GM21360 (cell line): ENCODE data around the gene CA5A.

Source experiments
- ATAC-seq: cut with Tn5 transposase; IDR thresholded peaks from one replicate; pipeline ENCODE4 v1.9.1; 2021; ENCODE audit warnings: mild to moderate bottlenecking, moderate library complexity; ENCODE audit not compliant: unreplicated experiment

Gene CA5A

GRCh38 chr16:87854053-87854906 lies 82.0 kb downstream of the CA5A start:
- ATAC-seq: no peak

GRCh38 chr16:87853411-87854052 lies 82.8 kb downstream of the CA5A start:
- peak; percentile 65 for ATAC-seq

- no peak for ATAC-seq
Observed at GRCh38 chr16:87851601-87852000, 84.7 kb downstream of the CA5A start.

- no peak for ATAC-seq
Observed at GRCh38 chr16:87851141-87851587, 85.2 kb downstream of the CA5A start.

- no peak for ATAC-seq
Observed at GRCh38 chr16:87850009-87851006, 86.0 kb downstream of the CA5A start.

- ATAC-seq: no peak
Observed at GRCh38 chr16:87849419-87850008, 86.8 kb downstream of the CA5A start.

- no peak for ATAC-seq
Observed at GRCh38 chr16:87848676-87849345, 87.5 kb downstream of the CA5A start.

GRCh38 chr16:87847785-87848675 lies 88.3 kb downstream of the CA5A start:
- no peak for ATAC-seq

GRCh38 chr16:87847467-87847784 lies 88.9 kb downstream of the CA5A start:
- no peak for ATAC-seq

- ATAC-seq: no peak
Observed at GRCh38 chr16:87846705-87847466, 89.4 kb downstream of the CA5A start.

GRCh38 chr16:87845807-87846619 lies 90.3 kb downstream of the CA5A start:
- ATAC-seq: no peak

- ATAC-seq: no peak
Observed at GRCh38 chr16:87845213-87845612, 91.1 kb downstream of the CA5A start.

GRCh38 chr16:87844809-87845208 lies 91.5 kb downstream of the CA5A start:
- no peak for ATAC-seq

- no peak for ATAC-seq
Observed at GRCh38 chr16:87844120-87844733, 92.1 kb downstream of the CA5A start.

- ATAC-seq: no peak
Observed at GRCh38 chr16:87843678-87844105, 92.6 kb downstream of the CA5A start.

GRCh38 chr16:87842209-87842869 lies 94.0 kb downstream of the CA5A start:
- no peak for ATAC-seq
